GM20431 (cell line): ENCODE data around the gene TSKU.

Experiments used
- in situ Hi-C: fragments of 300-500 bp; cut with MseI, MboI; formaldehyde crosslinking; loops from one replicate; pipeline ENCODE4 v1.15.0; 2020; ENCODE audit warnings: low sequenced_read_pairs; ENCODE audit not compliant: unreplicated experiment

The TSKU gene

GRCh38 chr11:76750746-76751145 is 32.4 kb upstream of the TSKU start:
- in situ Hi-C loops = no loop called here

GRCh38 chr11:76752321-76753143 is 30.6 kb upstream of the TSKU start:
- in situ Hi-C loops = no loop called here

- in situ Hi-C loops = no loop called here
These were observed 29.7 kb upstream of the TSKU start for GRCh38 chr11:76753449-76753848.

- in situ Hi-C loops = no loop called here
These were observed 29.2 kb upstream of the TSKU start for GRCh38 chr11:76753950-76754349.

- in situ Hi-C loops = no loop called here
These were observed 26.8 kb upstream of the TSKU start for GRCh38 chr11:76756341-76756741.

- in situ Hi-C loops = no loop called here
These were observed 24.8 kb upstream of the TSKU start for GRCh38 chr11:76758311-76758710.

GRCh38 chr11:76759092-76759491 is 24.1 kb upstream of the TSKU start:
- in situ Hi-C loops = no loop called here

GRCh38 chr11:76759517-76759916 is 23.6 kb upstream of the TSKU start:
- in situ Hi-C loops = no loop called here

- in situ Hi-C loops = no loop called here
These were observed 22.9 kb upstream of the TSKU start for GRCh38 chr11:76760236-76760635.

GRCh38 chr11:76761718-76762355 is 21.3 kb upstream of the TSKU start:
- in situ Hi-C loops = no loop called here

GRCh38 chr11:76762356-76762752 is 20.8 kb upstream of the TSKU start:
- in situ Hi-C loops = no loop called here

- in situ Hi-C loops = no loop called here
These were observed 20.1 kb upstream of the TSKU start for GRCh38 chr11:76762867-76763572.

GRCh38 chr11:76763573-76764346 is 19.4 kb upstream of the TSKU start:
- in situ Hi-C loops = no loop called here

- in situ Hi-C loops = no loop called here
These were observed 18.1 kb upstream of the TSKU start for GRCh38 chr11:76764941-76765665.

- in situ Hi-C loops = no loop called here
These were observed 17.2 kb upstream of the TSKU start for GRCh38 chr11:76765863-76766350.

GRCh38 chr11:76766521-76766920 is 16.6 kb upstream of the TSKU start:
- in situ Hi-C loops = no loop called here

- in situ Hi-C loops = no loop called here
These were observed 15.5 kb upstream of the TSKU start for GRCh38 chr11:76767659-76768058.

- in situ Hi-C loops = no loop called here
These were observed 14.9 kb upstream of the TSKU start for GRCh38 chr11:76768088-76768908.
